ENCODE data around the gene SSRP1.

Gene SSRP1

GRCh38 chr11:57313788-57314135 lies 21.9 kb downstream of the SSRP1 start:
- FAIRE-seq (no peak), DNase-seq (ENCODE audit: insufficient read length, low spot score) (no peak)
- no peak for TF ChIP-seq POLR2A (IDR thresholded peaks at IDR 0.05; ENCODE audit: low read depth, low read length)
- no peak for TF ChIP-seq PAX5 (IDR thresholded peaks at IDR 0.05; ENCODE audit: insufficient read depth, low read length, severe bottlenecking)
- TF ChIP-seq POU2F2 (IDR thresholded peaks at IDR 0.05; ENCODE audit: low read depth, low read length) = no peak
- TF ChIP-seq POLR2AphosphoS5 (IDR thresholded peaks at IDR 0.05; ENCODE audit: low read depth, low read length) = no peak
- no peak for TF ChIP-seq SPI1 (IDR thresholded peaks at IDR 0.05; ENCODE audit: low read depth, low read length)
- no peak for TF ChIP-seq TAF1 (IDR thresholded peaks at IDR 0.05; ENCODE audit: low read depth, low read length)

GRCh38 chr11:57313071-57313787 lies 22.5 kb downstream of the SSRP1 start:
- no peak for TF ChIP-seq POLR2A (IDR thresholded peaks at IDR 0.05; ENCODE audit: low read depth, low read length)
- 0 out of 2 replicates have a peak, but pooled peaks have one; percentile 4 for TF ChIP-seq POLR2AphosphoS5 (IDR thresholded peaks at IDR 0.05; ENCODE audit: low read depth, low read length)
- TF ChIP-seq SPI1 (IDR thresholded peaks at IDR 0.05; ENCODE audit: low read depth, low read length) = no peak
- no peak for TF ChIP-seq PAX5 (IDR thresholded peaks at IDR 0.05; ENCODE audit: insufficient read depth, low read length, severe bottlenecking)
- TF ChIP-seq TAF1 (IDR thresholded peaks at IDR 0.05; ENCODE audit: low read depth, low read length) = no peak
- DNase-seq (ENCODE audit: insufficient read length, low spot score) = no peak
- FAIRE-seq = no peak

GRCh38 chr11:57312511-57313021 lies 23.1 kb downstream of the SSRP1 start:
- DNase-seq (ENCODE audit: insufficient read length, low spot score) (no peak), FAIRE-seq (no peak)
- TF ChIP-seq POLR2AphosphoS5 (IDR thresholded peaks at IDR 0.05; ENCODE audit: low read depth, low read length) = no peak; the same call in 1 of the 2 replicates
- TF ChIP-seq TAF1 (IDR thresholded peaks at IDR 0.05; ENCODE audit: low read depth, low read length) = no peak

- TF ChIP-seq POLR2A (IDR thresholded peaks at IDR 0.05; ENCODE audit: low read depth, low read length) = no peak
- no peak for TF ChIP-seq SPI1 (IDR thresholded peaks at IDR 0.05; ENCODE audit: low read depth, low read length)
- no peak for TF ChIP-seq POU2F2 (IDR thresholded peaks at IDR 0.05; ENCODE audit: low read depth, low read length)
- TF ChIP-seq PAX5 (IDR thresholded peaks at IDR 0.05; ENCODE audit: insufficient read depth, low read length, severe bottlenecking) = no peak
- no peak for TF ChIP-seq POLR2AphosphoS5 (IDR thresholded peaks at IDR 0.05; ENCODE audit: low read depth, low read length)
- no peak for TF ChIP-seq TAF1 (IDR thresholded peaks at IDR 0.05; ENCODE audit: low read depth, low read length)
- peak; percentile 87 for FAIRE-seq
- DNase-seq (ENCODE audit: insufficient read length, low spot score) = peak; percentile 88
Measured at GRCh38 chr11:57311109-57311936, 24.4 kb downstream of the SSRP1 start.

DNA sequence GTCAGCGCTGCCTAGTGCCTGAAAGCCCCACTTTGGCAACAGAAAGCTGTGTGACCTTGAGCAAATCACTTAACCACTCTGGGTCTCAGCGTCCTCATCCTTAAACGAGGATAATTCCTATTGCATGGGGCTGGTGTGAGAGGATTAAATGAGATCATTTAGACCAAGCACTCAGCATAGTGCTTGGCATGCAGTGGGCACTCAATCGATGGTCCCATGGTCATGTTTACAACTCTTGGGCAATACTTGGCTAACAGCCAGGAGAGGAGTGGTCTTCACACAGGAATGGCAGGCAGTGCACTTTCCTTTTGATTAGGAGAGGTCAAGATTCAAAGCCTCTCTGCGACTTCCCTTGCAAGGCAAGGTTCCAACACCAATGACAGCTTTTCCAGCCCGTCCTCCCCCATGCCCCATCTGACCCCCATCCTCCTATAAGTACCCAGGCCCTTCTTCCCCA lies 25.0 kb downstream of the SSRP1 start:
- no peak for DNase-seq (ENCODE audit: insufficient read length, low spot score)
- FAIRE-seq = peak; percentile 45
- TF ChIP-seq POLR2AphosphoS5 (IDR thresholded peaks at IDR 0.05; ENCODE audit: low read depth, low read length) = no peak
- no peak for TF ChIP-seq PAX5 (IDR thresholded peaks at IDR 0.05; ENCODE audit: insufficient read depth, low read length, severe bottlenecking)
- no peak for TF ChIP-seq POU2F2 (IDR thresholded peaks at IDR 0.05; ENCODE audit: low read depth, low read length)
- no peak for TF ChIP-seq TAF1 (IDR thresholded peaks at IDR 0.05; ENCODE audit: low read depth, low read length)
- TF ChIP-seq SPI1 (IDR thresholded peaks at IDR 0.05; ENCODE audit: low read depth, low read length) = no peak
- no peak for TF ChIP-seq POLR2A (IDR thresholded peaks at IDR 0.05; ENCODE audit: low read depth, low read length)

GRCh38 chr11:57310091-57310490 lies 25.6 kb downstream of the SSRP1 start:
- TF ChIP-seq POLR2A (IDR thresholded peaks at IDR 0.05; ENCODE audit: low read depth, low read length) (no peak), SPI1 (IDR thresholded peaks at IDR 0.05; ENCODE audit: low read depth, low read length) (no peak), POU2F2 (IDR thresholded peaks at IDR 0.05; ENCODE audit: low read depth, low read length) (no peak), POLR2AphosphoS5 (IDR thresholded peaks at IDR 0.05; ENCODE audit: low read depth, low read length) (no peak), PAX5 (IDR thresholded peaks at IDR 0.05; ENCODE audit: insufficient read depth, low read length, severe bottlenecking) (no peak), TAF1 (IDR thresholded peaks at IDR 0.05; ENCODE audit: low read depth, low read length) (no peak)
- FAIRE-seq = no peak
- no peak for DNase-seq (ENCODE audit: insufficient read length, low spot score)

- TF ChIP-seq POU2F2 (IDR thresholded peaks at IDR 0.05; ENCODE audit: low read depth, low read length) = no peak
- no peak for TF ChIP-seq PAX5 (IDR thresholded peaks at IDR 0.05; ENCODE audit: insufficient read depth, low read length, severe bottlenecking)
- TF ChIP-seq POLR2AphosphoS5 (IDR thresholded peaks at IDR 0.05; ENCODE audit: low read depth, low read length) = no peak
- no peak for TF ChIP-seq POLR2A (IDR thresholded peaks at IDR 0.05; ENCODE audit: low read depth, low read length)
- TF ChIP-seq TAF1 (IDR thresholded peaks at IDR 0.05; ENCODE audit: low read depth, low read length) = no peak
- TF ChIP-seq SPI1 (IDR thresholded peaks at IDR 0.05; ENCODE audit: low read depth, low read length) = no peak
- FAIRE-seq (no peak), DNase-seq (ENCODE audit: insufficient read length, low spot score) (no peak)
Measured at GRCh38 chr11:57309106-57310059, 26.3 kb downstream of the SSRP1 start.

GRCh38 chr11:57308426-57309060 lies 27.1 kb downstream of the SSRP1 start:
- no peak for FAIRE-seq
- no peak for TF ChIP-seq POLR2A (IDR thresholded peaks at IDR 0.05; ENCODE audit: low read depth, low read length)
- no peak for TF ChIP-seq POLR2AphosphoS5 (IDR thresholded peaks at IDR 0.05; ENCODE audit: low read depth, low read length)
- no peak for TF ChIP-seq POU2F2 (IDR thresholded peaks at IDR 0.05; ENCODE audit: low read depth, low read length)
- TF ChIP-seq PAX5 (IDR thresholded peaks at IDR 0.05; ENCODE audit: insufficient read depth, low read length, severe bottlenecking) = no peak
- TF ChIP-seq SPI1 (IDR thresholded peaks at IDR 0.05; ENCODE audit: low read depth, low read length) = no peak
- no peak for TF ChIP-seq TAF1 (IDR thresholded peaks at IDR 0.05; ENCODE audit: low read depth, low read length)
- DNase-seq (ENCODE audit: insufficient read length, low spot score) = no peak

Data from GM12891 (cell line).